Choroid plexus epithelial cell (primary cell): ENCODE measurements around the gene AGMO.

ENCODE experiments used
- DNase-seq: peaks from one replicate; pipeline ENCODE4 v3.0.0-alpha.2; 2010; ENCODE audit warnings: low read depth
- H3K4me3 ChIP-seq: 2 replicates; pipeline ENCODE4 v1.5.1; 2011; ENCODE audit warnings: low read depth, mild to moderate bottlenecking, control low read depth, low read length, moderate library complexity
- CTCF ChIP-seq: conservative IDR thresholded peaks from 2 replicates; pipeline ENCODE4 v1.5.1; 2011; ENCODE audit warnings: low read depth, mild to moderate bottlenecking, control low read depth, inconsistent platforms, low read length, moderate library complexity

The AGMO gene

GRCh38 chr7:15439853-15440252, 122.0 kb downstream of the AGMO start:
- H3K4me3 ChIP-seq = no peak overlapping the region
- TF ChIP-seq CTCF = no peak
- no peak for DNase-seq

DNA sequence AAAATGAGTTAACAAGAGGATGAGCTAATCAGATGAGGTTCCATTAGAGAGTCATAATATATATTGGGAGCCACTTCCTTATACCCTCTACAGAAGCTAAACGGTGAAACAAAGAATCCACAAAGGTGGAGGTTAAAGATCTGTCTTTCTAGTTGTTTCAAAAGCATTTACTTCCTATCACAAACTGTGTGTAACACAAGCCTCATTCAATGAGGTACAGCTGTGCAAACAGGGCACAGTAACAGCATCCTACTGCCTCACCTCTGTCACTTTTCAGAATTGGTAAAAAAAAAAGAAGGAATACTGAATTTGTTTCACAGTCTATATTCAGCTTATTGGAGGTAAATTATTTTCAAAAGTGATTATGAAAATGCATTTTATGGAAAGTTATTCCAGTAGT, 128.7 kb downstream of the AGMO start:
- DNase-seq = no peak
- no peak for TF ChIP-seq CTCF
- no peak overlapping the region for H3K4me3 ChIP-seq

- H3K4me3 ChIP-seq = no peak overlapping the region
- no peak for TF ChIP-seq CTCF
- no peak for DNase-seq
Observed at GRCh38 chr7:15430911-15431310, 130.9 kb downstream of the AGMO start.

DNA sequence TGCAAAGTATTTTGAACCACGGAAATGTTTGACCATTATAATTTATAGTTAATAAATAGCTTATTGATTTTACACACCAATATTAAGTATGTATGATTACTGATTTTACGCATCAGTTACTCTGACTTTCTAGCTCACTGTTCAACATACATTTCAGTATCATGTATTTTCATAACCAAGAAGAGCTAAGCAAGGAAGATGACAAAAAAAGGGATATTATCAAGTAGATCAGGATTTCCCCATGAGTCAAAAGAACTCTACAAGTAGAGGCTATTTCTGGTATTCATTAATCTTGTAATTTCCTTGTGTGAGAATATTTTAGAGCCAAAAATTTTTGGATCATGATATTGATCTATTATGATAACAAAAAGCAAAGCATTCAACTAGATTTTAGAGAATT, 131.6 kb downstream of the AGMO start:
- no peak overlapping the region for H3K4me3 ChIP-seq
- no peak for TF ChIP-seq CTCF
- DNase-seq = no peak

DNA sequence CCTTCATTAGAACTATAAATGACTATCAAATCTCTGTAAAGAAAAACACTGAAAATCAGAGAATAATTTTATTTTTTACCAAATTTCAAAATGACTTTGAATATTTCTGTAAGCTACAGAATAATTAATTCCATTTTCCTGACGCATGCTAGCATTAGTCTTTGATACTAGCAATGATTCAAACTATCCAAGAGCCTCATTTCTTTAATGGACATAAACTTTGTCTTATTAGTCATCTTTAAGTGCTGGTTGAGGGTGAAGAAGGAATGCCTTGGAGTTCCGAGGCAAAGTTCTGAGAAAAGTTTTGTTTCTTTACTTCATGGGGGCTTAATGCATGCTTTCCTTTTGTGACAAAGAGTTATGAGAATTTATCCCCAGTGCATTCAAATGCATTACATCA, 137.3 kb downstream of the AGMO start:
- DNase-seq = peak; percentile 14
- TF ChIP-seq CTCF = no peak
- H3K4me3 ChIP-seq = no peak overlapping the region

DNA sequence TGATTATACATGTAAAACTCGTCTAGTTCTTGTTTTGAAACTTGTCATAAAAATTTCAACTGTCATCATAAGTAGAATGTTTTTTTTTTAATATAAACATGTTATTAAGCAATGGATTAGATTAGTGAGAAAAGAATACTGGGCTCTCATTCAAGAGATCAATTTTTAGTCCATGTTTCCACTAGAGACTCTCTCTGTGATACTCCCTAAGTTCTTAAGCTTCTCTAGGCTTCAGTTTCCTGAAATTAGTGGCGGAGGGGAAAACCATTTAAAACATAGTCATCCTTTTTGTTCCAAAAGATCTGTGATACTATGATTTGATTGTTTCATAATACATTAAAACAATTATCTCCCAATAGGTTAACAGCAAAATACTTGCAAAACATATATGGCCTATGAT, 142.2 kb downstream of the AGMO start:
- H3K4me3 ChIP-seq = no peak overlapping the region
- no peak for DNase-seq
- no peak for TF ChIP-seq CTCF

GRCh38 chr7:15418264-15418663, 143.6 kb downstream of the AGMO start:
- no peak for DNase-seq
- no peak overlapping the region for H3K4me3 ChIP-seq
- TF ChIP-seq CTCF = no peak
